Suppressor macrophage treated with lipopolysaccharide for 1 hour (primary cell): ENCODE results near the gene HINFP.
"Not testable (repeated sequence)": the region's sequence is repeated elsewhere in the genome, so short reads cannot be mapped to it uniquely, and the experiment has no call there.

Experiments used
- DNase-seq, 3 donors: peaks; one replicate each; pipeline ENCODE4 v3.0.0-alpha.2; 2020 to 2022

The HINFP gene

DNA sequence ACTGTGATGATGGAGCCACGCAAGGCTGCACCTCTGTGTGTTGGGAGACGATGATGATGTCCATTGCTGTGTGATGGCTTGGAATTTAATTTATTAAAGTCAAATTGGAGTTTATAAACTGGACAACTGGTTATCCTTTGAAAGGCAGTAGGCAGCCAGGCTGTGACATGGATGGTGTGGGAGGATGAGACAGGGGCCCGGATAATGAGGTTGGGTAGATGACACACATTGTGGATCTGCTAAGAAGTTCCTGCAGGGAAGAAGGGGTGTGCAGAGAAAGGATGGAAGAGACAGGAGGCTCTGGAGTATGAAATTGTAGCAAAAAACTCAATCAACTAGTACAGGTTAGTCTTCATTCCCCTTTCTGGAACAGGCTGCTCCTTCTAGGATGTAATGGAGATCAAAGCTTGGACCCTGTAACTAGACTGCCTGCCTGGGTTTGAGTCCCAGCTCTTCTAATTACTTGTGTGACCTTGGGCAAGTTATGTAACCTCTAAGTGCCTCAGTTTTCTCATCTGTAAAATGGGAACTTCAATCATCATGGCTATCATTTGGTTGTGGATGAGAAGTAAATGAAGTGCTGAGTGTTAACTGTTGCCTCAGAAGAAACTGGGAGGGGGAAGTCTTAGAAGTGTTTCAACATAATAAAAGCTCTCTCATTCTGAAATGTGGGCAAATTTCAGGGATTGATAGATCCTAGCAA is 4.2 kb upstream of the HINFP start:
- DNase-seq = peak in 1 of 3 donors; percentile 25

DNA sequence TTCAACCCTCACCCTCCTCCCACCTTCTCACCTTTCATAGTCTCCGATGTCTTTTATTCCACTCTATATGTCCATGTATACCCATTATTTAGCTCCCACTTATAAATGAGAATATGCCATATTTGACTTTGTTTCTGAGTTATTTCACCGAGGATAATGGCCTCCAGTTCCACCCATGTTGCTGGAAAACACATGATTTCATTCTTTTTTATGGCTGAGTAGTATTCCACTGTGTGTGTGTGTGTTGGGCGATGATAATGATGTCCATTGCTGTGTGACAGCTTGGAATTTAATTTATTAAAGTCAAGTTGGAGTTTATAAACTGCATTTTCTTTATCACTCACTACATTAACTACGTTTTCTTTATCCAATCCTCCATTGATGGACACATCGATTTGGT is 3.2 kb upstream of the HINFP start:
- no peak for DNase-seq

DNA sequence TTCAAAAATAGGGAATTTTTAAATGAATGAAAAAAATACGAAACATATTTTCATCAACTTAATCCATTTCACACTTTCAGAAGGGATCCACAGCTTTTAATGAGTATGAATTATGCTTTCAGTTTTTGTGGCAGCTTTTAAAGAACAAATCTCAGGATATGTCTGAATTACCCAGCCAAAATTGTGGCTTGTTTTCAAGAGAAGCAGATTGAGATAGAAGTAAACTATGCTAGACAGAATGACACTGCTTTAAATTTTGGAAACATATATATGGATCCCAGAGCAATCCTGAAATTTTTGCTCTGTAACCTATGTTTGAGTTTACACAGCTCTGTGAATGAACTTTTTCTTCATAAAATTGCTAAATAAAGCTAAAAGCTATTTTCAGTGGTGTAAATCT is 2.4 kb upstream of the HINFP start:
- no peak for DNase-seq

- DNase-seq = no peak
Observed at GRCh38 chr11:119120639-119121007, 757 bp upstream of the HINFP start.

GRCh38 chr11:119121811-119122124 is 388 bp downstream of the HINFP start:
- DNase-seq = peak in 2 of 3 donors; percentile 44 to 68

- DNase-seq = no peak
Observed at GRCh38 chr11:119125821-119126220, 4.4 kb downstream of the HINFP start.

DNA sequence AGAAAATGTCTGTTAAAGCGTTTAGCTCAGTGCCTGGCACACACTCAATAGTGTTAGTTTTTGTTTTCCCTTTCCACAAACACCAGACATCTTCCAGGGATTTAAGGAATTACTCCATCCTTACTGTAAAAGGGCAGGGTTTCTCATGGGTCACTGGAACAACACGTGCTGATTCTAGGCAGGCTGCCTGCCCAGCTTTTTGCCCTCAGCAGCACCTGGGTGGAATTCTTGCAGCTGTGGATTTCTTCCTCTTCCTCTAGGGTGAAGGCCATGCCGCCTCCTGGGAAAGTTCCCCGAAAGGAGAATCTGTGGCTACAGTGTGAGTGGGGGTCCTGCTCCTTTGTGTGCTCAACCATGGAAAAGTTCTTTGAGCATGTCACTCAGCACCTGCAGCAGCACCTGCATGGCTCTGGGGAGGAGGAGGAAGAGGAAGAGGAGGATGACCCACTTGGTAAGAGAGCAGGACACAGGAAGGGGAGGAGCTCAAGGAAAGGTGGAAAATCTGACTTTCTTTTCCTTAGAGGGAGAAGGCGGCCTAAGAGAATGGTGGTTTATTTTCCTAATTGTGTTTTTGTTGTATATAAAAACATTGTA is 5.4 kb downstream of the HINFP start:
- no peak for DNase-seq

DNA sequence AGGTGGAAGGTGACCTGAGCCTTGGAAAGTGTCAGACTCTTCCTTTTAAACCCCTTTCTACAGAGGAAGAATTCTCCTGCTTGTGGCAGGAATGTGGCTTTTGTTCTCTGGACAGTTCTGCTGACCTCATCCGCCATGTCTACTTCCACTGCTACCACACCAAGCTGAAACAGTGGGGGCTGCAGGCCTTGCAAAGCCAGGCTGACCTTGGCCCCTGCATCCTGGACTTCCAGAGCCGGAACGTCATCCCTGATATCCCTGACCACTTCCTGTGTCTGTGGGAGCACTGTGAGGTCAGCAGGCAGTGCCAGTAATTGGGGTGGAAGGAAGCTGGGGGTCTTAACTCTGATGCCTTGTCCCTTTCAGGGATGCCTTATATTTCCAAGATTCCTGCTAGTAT is 9.3 kb downstream of the HINFP start:
- no peak for DNase-seq

GRCh38 chr11:119134389-119134978 is 13.1 kb downstream of the HINFP start:
- peak; percentile 60 to 69 (median 64) for DNase-seq

GRCh38 chr11:119139276-119139675 is 17.9 kb downstream of the HINFP start:
- DNase-seq = not testable (repeated sequence)

- peak; percentile 72 to 82 (median 79) for DNase-seq
Observed at GRCh38 chr11:119144825-119145486, 23.6 kb downstream of the HINFP start.

- no peak for DNase-seq
Observed at GRCh38 chr11:119145551-119145950, 24.2 kb downstream of the HINFP start.

DNA sequence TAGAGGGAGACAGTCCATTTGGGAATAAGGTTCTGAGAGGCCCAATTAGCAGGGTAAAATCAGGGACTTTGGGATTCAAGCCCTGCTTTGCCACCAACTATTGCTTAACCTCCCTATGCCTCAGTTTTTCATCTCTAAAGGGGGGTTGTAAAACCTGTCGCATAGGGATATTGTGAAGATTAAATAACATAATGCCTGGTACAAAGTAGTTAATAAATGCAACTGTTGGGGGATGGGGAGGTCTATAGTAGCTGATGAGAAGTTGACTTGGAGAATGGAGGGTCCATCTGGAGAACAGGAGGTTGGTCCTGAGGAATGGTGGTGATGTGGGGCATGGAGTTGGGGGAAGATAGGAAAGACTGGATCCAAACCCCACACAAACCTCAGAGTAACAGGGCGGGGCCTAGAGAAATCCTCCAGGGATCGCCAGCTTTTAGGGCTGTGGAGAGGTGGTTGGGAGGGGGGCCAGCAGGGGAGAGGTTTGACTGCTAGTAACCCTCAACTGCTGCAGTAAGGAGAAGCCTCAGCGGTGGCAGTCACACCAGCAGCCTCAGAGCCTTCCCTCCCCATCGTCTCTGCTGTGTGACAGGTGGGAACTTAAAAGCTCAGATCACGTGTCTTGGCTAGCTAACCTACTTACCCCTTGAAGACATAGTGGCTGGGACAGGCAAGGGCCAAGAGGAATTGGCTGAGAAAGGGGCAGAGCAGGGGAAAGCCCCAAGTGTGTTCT is 26.4 kb downstream of the HINFP start:
- no peak for DNase-seq

DNA sequence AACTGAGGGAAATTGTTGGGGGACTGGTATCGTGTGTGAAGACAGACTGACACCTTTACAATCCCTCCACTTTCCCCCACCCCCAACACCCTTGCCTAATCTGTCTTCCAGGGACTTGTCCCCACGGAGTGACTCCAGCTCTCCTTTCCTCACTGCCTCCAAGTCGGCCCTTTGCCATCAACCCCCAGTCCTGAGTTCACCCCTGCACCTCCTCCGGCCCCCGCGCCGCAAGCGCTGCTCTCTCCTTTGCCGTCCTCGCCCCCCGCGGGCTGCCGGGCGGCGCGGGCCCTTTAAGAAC is 27.3 kb downstream of the HINFP start:
- no peak for DNase-seq

DNA sequence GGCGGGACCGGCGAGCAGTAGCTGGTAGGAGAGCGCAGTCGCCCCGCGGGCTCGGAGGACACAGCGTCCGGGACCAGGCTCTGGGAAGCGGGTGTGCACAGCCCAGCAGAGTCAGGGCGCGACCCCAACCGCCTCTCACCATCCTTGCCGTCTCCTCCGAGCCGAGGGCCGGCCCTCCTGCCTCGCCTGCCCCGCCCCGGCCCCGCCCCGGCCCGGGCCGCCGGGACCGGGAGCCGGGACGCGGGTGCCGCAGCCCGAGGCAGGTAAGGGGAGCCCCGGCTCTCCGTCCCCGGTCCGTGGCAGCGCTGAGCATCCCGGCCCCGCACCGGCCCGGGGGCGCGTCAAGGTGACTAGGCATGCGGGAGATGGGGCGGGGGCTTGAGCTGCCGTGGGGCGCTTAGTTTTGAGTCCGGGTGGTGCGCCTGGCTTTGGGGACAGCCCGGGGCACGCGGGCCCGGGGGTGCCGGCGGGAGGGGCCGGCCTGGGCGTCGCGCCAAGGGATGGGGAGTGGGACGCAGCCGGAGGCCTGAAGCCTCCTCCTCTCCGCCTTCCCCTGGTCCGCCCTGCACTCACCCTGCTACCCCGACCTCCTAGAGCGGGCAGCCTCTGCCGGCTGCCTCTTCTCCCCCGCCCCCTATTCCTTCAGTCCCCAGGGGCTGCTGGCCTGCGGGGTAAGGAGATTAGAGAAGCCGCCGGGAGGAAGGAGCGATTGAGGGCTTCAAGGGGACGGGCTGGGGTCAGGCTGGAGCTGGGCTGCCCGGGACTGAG is 27.8 kb downstream of the HINFP start, which contains the start of gene ABCG4:
Gene ABCG4, plus strand, starts transcription at position 35 of the 768 bp plus-strand sequence. CDS start 914 bp downstream, outside the sequence.
- peak in 2 of 3 donors; percentile 27 to 48 for DNase-seq

GRCh38 chr11:119149786-119150275 is 28.5 kb downstream of the HINFP start:
- no peak for DNase-seq

GRCh38 chr11:119152043-119152442 is 30.7 kb downstream of the HINFP start:
- DNase-seq = no peak

- DNase-seq = no peak
Observed at GRCh38 chr11:119152604-119153003, 31.2 kb downstream of the HINFP start.

- DNase-seq = no peak
Observed at GRCh38 chr11:119153049-119153818, 31.9 kb downstream of the HINFP start.

GRCh38 chr11:119154178-119154577 is 32.8 kb downstream of the HINFP start:
- no peak for DNase-seq

GRCh38 chr11:119155733-119156492 is 34.5 kb downstream of the HINFP start:
- peak; percentile 53 to 70 (median 57) for DNase-seq
